ENCODE data around the gene C1orf105.

DNA sequence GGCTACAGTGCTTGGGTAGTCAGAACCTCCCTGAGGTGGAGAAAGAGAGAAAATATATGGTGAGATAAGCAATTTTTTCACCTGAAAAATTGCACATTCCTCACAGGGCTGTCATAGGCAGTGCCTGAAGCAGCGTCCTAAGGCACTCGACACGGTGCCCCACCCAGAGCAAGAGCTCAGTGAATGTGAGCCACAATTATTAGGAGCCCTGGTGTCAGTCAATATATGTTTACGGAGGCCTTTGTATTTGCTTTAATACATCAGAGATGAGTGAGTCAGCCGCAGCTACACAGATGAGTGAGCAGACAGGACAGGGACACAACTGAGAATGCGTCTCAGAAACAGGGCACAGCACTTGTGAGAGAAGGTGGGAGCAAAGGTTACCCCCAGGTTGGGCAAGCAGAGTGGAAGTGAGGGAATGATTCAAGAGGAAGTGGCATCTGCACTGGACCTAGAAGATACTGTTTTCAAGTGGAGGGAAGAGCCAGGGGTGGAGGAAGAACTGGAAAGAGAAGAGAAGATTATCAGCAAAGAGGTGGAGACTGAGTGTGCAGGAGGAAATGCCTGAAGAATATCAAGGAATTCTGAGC is 28.6 kb downstream of the C1orf105 start:
- no peak for TF ChIP-seq POLR2AphosphoS5 (IDR thresholded peaks at IDR 0.05)
- TF ChIP-seq CTCF (IDR thresholded peaks at IDR 0.05 in 8 of 11, conservative IDR thresholded peaks at IDR 0.05 in 3 of 11) = no peak

Measured in spleen (tissue), 7 donors.